Glutamatergic neuron (in vitro differentiated cells): ENCODE results near the gene PADI3. TPM values are rescaled to one million over a fixed set of nuclear protein-coding genes. Genes with fewer than 3 reads are reported as not detected.

Experiments
- DNase-seq: peaks from one replicate; pipeline ENCODE4 v3.0.0; 2022
- H3K27ac Mint-ChIP-seq: one replicate; pipeline ENCODE4 v1.8.0; 2020; ENCODE audit warnings: mild to moderate bottlenecking, mixed read lengths, inconsistent platforms; ENCODE audit not compliant: unreplicated experiment
- H3K27me3 Mint-ChIP-seq: one replicate; pipeline ENCODE4 v1.8.0; 2020; ENCODE audit warnings: mild to moderate bottlenecking, moderate library complexity, mixed read lengths, inconsistent platforms; ENCODE audit not compliant: unreplicated experiment
- H3K36me3 Mint-ChIP-seq: one replicate; pipeline ENCODE4 v1.8.0; 2020; ENCODE audit warnings: mild to moderate bottlenecking, mixed read lengths, inconsistent platforms; ENCODE audit not compliant: unreplicated experiment
- H3K4me1 Mint-ChIP-seq: one replicate; pipeline ENCODE4 v1.8.0; 2020; ENCODE audit warnings: mild to moderate bottlenecking, low read depth, mixed read lengths, inconsistent platforms; ENCODE audit not compliant: unreplicated experiment
- H3K4me3 Mint-ChIP-seq: one replicate; pipeline ENCODE4 v1.8.0; 2020; ENCODE audit warnings: mild to moderate bottlenecking, mixed read lengths, inconsistent platforms; ENCODE audit not compliant: unreplicated experiment
- H3K9me3 Mint-ChIP-seq: one replicate; pipeline ENCODE4 v1.8.0; 2020; ENCODE audit warnings: mild to moderate bottlenecking, moderate library complexity, mixed read lengths, inconsistent platforms; ENCODE audit not compliant: unreplicated experiment
- CTCF ChIP-seq: fragments of 200-600 bp; sonication (generic); IDR thresholded peaks from one replicate; pipeline ENCODE4 v1.5.0; 2021; ENCODE audit not compliant: partially characterized antibody, unreplicated experiment
- total RNA-seq: library from RNA; stranded (reverse); fragmentation: NEBNext Ultra II Directional; extraction: Animal tissue kit (Norgen Biotek cat#: 25700); gene quantifications from one replicate; pipeline ENCODE4 v1.2.1, GENCODE V29; 2021; ENCODE audit not compliant: unreplicated experiment

Gene PADI3
- total RNA-seq, 1 donor from 2014 or later = not detected

- no peak for DNase-seq
- Mint-ChIP-seq H3K9me3 (peaks cover 11% of the 10 kb centered on the region), H3K27me3 (peaks cover 5% of the 10 kb centered on the region), H3K36me3 (peaks cover 10% of the 10 kb centered on the region), H3K27ac (no peak overlapping the region), H3K4me1 (peaks cover 4% of the 10 kb centered on the region), H3K4me3 (no peak overlapping the region)
- no peak for TF ChIP-seq CTCF
Observed at GRCh38 chr1:17306921-17307320, 58.0 kb downstream of the PADI3 start.

- Mint-ChIP-seq H3K27me3 (peaks cover 5% of the 10 kb centered on the region), H3K4me1 (peaks cover 4% of the 10 kb centered on the region), H3K36me3 (peaks cover 7% of the 10 kb centered on the region), H3K4me3 (no peak overlapping the region), H3K27ac (no peak overlapping the region), H3K9me3 (peaks cover 8% of the 10 kb centered on the region)
- DNase-seq = no peak
- no peak for TF ChIP-seq CTCF
Observed at GRCh38 chr1:17307329-17307728, 58.4 kb downstream of the PADI3 start.

- TF ChIP-seq CTCF = no peak
- H3K27me3 Mint-ChIP-seq = peaks cover 4% of the 10 kb centered on the region
- H3K4me3 Mint-ChIP-seq = no peak within 1 kb of the TSS
- H3K9me3 Mint-ChIP-seq = peaks cover 7% of the 10 kb centered on the region
- H3K27ac Mint-ChIP-seq = no peak within 1 kb of the TSS
- DNase-seq = no peak
- peaks cover 2% of the 10 kb centered on the region for H3K36me3 Mint-ChIP-seq
- peaks cover 4% of the 10 kb centered on the region for H3K4me1 Mint-ChIP-seq
Observed at GRCh38 chr1:17307946-17308345, 59.0 kb downstream of the PADI3 start, which contains the start of gene PADI4. TSS of gene PADI4 (plus strand) at chr1:17308197. CDS start at chr1:17308223, 26 bp downstream.

- Mint-ChIP-seq H3K27ac (no peak overlapping the region), H3K9me3 (peaks cover 6% of the 10 kb centered on the region), H3K4me3 (no peak overlapping the region), H3K27me3 (peaks cover 4% of the 10 kb centered on the region), H3K4me1 (peaks cover 4% of the 10 kb centered on the region), H3K36me3 (no peaks in the 10 kb centered on the region)
- no peak for TF ChIP-seq CTCF
- no peak for DNase-seq
Observed at GRCh38 chr1:17308593-17308992, 59.7 kb downstream of the PADI3 start.

DNA sequence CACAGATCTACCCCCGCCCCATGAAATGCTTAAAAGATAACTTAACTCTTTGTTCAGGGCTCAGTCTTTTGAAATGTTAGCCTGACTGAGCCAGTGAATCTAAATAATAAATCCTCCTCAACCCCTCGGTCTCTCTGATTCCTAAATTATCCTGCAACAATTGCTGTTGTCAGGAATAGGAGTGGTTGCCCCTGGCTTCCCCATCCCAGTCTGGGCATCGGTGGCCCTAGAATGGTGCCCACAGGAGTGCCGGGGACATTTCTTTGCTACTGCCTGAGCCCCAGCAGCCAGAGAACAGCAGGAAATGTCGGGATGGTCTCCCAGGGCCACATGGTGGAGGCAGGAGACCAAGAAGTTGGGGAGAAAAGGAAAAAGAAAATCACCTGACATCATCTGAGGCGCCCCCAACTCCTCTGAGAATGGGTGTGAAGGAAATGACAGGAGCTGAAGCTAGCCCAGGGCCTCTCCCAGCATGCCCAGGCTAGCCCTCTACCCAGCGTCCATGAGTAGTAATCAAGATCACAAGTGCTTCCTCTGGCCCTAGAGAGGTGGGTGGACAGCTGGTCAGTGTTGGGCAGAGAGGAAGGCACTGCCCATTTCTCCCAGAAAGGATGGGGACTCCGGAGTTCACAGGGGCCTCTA, 60.6 kb downstream of the PADI3 start:
- Mint-ChIP-seq H3K4me3 (no peak overlapping the region), H3K36me3 (no peaks in the 10 kb centered on the region), H3K27me3 (peaks cover 5% of the 10 kb centered on the region), H3K4me1 (peaks cover 4% of the 10 kb centered on the region), H3K9me3 (peaks cover 6% of the 10 kb centered on the region), H3K27ac (no peak overlapping the region)
- DNase-seq = no peak
- TF ChIP-seq CTCF = no peak
